HG02943 (cell line): Measurements from ENCODE around the gene PTPRD.

ENCODE experiments used
- ATAC-seq: cut with Tn5 transposase; IDR thresholded peaks from one replicate; pipeline ENCODE4 v1.9.1; 2021; ENCODE audit warnings: mild to moderate bottlenecking, low read depth, moderate library complexity; ENCODE audit not compliant: unreplicated experiment

The PTPRD gene

DNA sequence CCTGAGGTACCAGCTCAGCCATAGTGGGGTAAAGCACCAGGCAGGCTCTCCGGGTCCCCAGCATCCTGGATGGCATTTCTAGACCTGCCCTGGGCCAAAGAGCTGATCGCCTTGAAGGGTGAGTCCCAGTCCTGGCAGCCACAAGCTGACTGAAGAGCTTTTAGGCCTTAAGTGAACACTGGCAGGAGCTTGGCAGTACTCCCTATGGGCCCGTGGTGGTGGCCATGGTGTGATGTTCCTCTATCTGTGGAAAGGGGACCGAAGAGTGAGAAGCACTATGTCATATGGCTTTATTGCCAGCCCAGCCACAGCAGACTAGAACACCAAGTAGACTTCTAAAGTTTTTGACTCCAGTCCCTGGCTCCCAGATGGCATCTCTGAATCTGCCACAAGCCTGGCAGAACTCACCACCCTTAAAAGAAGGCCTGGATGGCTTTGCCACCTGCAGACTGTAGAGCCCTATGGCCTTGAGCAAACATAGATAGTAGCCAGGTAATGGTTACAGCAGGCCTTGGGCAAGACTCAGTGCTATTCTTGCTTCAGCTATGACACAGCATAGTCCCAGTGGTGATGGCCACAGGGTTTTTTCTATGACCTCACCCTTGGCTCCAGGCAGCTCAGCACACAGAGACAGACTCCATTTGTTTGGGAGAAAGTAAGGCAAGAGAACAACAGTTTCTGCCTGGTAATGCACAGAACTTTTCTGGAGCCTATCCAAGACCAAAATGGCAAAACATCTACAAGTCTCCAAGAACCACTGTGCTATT is 2011.7 kb downstream of the PTPRD start:
- no peak for ATAC-seq

- ATAC-seq = no peak
Observed at GRCh38 chr9:8599937-8600336, 2012.9 kb downstream of the PTPRD start.

GRCh38 chr9:8589476-8589875 is 2023.3 kb downstream of the PTPRD start:
- no peak for ATAC-seq

GRCh38 chr9:8585036-8585435 is 2027.8 kb downstream of the PTPRD start:
- ATAC-seq = no peak

DNA sequence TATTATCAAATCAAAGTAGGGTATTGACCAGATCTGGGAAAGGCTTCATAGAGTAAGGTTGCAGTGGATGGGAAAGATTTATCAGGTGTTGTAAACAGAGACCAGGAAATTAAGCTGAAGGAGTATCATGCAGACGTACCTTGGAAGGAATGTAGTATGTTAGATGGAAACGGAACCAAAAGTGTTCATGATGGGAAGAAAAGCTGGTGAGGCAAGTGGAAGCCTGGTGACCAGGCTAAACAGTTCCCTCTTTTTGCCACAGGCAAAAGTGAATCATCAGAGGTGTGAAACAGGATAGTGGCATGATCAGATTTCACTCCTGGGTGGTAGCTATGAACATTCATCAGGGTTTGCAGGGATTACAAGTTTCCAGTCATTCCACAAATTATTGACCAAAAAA is 2033.1 kb downstream of the PTPRD start:
- ATAC-seq = no peak

- no peak for ATAC-seq
Observed at GRCh38 chr9:8576741-8577140, 2036.1 kb downstream of the PTPRD start.

- ATAC-seq = no peak
Observed at GRCh38 chr9:8574846-8575245, 2038.0 kb downstream of the PTPRD start.

DNA sequence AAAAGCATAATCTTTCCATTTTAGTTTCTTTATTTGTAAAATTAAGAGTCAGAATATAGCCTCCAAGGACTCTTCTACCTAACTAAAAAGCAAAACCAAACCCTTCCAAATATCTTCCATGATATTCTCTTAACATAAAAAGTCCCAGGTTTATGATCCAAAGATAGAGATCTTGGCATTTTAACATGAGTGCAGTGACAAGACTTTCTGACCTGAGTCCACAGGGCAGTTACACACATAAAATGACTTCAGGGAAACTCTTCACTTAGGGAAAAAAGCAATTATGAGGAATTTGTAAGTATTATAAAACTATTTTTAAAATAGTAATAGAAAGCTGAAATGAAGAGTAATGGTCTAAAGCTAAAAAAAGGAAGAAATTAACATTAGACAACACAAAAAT is 2040.6 kb downstream of the PTPRD start:
- no peak for ATAC-seq

GRCh38 chr9:8571643-8572042 is 2041.2 kb downstream of the PTPRD start:
- ATAC-seq = no peak

DNA sequence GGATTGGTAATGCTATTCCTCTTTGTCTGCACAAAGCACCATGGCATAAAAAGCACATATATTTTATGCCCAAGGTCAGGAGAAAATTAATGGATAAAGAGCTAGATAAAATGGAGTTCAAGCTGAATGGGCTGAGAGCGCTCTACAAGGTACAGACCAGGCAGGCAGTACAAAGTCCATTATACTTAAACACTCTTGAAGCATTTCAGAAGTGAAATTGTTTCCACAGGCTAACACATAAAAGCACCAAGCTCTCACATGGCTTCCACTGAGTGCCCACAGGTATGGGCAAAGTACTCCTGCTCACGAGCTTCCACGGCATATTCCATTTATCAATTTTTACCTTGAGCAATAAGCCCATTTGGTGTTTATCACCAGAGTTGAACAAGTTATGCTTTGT is 2042.0 kb downstream of the PTPRD start:
- ATAC-seq = no peak

DNA sequence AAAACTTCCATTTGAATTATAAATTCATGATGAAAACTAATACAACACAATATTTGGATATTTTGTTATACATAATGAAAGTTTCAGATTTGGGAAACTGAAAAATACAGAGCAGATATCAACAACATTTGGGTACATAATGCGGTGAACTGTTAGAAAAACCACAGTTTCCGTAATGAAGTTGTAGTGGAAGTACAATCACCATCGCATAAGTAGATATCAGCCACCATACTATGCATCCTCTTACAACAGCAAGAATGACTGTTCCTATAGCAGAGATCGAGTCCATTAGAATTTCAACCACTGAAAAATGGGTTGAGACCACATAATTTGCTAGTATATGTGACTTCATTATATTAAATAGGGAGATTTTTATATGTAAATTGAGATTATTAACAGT is 2043.0 kb downstream of the PTPRD start:
- ATAC-seq = no peak

- ATAC-seq = no peak
Observed at GRCh38 chr9:8567963-8568579, 2044.7 kb downstream of the PTPRD start.

DNA sequence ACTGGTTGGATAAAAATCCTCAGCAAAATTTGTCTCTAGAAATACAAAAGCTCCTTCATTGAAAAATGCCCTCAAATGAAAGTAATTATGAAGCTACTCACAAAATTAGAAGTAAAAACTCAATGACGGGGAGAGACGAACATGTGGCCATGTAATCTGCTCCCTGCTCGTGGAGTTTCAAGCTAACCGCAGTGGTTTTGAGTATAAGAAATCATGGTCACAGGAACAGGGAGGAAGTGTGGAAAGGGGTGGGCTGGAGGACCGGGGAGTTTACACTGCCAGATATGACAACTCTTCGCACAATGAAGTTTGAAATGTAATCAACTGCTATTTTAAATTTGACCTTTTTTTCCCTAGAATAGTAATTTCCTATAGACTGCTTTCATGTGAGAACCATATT is 2047.8 kb downstream of the PTPRD start:
- no peak for ATAC-seq

DNA sequence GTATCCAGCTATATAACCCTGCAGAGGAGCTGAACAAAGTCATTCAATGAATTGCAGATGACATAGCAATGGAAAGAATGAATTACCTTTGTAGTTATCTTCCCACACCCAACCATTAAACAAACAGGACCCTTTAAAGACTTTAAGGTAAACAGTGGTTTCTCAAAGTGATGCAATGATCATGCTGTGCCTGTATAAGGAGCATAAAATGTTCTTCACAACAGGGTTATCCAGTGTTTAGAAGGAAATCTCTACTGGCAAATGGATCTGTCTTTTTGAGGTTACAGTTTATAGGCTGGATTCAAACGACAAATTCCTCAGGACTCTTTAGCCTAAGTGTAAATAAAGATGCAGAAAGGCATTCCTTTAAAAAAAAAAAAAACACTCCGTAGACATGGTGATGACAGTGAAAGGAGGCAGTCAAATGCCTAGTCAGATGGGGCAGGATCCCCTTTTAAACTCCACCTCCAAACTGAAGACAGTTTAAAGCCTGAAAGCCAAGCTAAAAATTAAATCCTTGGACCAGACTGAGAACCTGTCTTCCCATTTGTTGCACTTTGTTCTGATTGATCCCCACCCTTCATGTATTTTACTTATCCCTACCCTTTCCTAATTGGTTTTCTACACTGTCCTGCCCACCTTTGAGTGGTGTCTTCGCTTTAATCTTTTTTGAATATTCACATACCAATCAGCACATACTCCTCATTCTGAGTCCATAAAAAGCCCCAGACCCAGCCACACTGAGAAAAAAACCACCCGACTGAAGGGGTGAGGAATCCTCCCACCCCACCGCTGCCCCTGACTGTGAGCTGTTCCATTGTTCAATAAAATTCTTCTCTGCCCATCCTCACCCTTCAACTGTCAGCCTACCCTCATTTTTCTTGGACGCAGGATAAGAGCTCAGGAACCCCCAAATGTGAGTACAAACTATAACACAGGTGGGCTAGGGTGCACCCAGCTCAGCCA is 2052.0 kb downstream of the PTPRD start:
- no peak for ATAC-seq

DNA sequence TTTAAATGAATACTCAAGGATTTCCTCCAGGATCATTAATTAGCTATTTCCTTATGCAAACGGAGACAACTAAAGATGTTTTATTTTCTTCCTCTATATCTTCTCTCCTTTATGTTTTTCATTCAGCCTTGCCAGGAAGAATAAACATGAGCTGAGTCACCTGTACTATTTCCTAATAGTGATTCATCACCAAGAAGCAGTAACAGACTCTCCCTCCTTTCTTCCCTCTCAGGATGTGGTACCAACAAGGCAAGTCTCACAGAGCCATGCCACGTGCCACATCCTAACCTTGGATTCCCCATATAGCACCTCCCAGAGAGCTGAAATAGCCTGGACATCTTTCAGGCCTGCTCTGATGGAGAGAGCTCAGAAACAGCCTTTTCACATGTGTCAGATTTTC is 2054.6 kb downstream of the PTPRD start:
- ATAC-seq = no peak

DNA sequence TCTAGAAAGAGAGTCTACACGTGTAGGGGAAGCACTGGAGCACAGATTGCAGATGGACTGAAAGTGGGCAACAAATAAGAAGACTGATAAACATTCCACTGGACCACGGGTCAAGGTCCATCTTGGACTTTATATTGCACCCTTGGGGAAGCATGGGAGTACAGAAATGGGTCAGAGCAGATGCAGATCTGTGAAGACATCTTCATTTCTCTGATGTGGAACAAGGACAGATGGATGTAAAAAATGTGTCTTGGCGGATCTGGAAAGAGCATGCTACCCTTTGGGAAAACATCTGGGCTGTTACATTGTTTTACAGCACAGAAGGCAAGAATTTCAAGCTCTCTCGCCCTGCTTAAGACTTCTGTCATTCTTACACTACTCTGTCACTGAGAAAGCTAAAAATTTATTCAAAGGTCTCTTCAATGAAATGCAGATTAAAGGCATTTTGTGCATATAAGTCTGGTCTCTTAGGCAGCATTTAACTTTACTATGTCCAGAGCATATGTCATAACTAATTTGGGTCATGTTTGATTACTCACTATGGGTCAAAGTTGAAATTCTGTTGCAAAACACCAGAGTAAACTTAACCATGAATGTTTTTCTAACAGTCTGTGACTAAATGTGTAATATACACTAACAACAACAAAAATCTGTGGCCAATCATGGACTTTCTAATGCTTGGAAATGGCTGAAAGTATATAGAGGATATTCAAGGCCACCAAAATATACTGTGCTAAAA is 2056.9 kb downstream of the PTPRD start:
- no peak for ATAC-seq

DNA sequence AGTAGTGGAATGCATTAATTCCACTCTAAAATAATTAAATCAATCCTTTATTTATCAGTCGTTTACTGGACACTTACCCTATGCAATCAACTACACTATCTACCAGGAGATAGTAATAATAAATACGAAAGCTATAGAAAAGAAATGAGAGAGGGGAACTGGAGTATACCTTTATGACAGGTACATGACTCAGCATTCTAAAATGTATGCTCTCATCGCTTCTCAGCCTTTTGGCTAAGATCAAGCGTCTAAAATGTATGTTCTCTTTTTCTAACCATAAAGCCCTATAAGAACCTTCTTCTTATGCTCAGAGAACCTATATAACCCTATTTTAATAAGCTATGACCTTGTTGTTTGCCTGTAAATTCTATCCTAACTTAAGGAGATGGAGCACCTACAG is 2059.4 kb downstream of the PTPRD start:
- ATAC-seq = no peak

DNA sequence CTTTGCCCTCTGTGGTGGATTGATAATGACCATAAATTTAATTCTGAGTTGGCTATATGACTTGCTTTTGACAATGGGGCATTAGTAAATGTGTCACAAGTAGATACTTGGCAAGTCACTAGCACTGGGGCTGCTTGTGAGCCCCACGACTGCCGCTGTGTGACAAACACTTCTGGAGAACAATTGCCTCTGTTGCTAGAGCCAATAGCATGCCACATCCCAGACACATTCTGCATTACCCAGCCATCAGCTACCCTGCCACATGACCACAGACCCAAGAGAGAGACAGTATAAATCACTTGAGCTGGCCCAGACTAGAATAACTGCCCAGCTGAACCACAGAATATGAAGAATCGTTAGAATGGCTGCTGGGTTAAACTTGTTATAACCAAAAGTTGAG is 2060.1 kb downstream of the PTPRD start:
- no peak for ATAC-seq

DNA sequence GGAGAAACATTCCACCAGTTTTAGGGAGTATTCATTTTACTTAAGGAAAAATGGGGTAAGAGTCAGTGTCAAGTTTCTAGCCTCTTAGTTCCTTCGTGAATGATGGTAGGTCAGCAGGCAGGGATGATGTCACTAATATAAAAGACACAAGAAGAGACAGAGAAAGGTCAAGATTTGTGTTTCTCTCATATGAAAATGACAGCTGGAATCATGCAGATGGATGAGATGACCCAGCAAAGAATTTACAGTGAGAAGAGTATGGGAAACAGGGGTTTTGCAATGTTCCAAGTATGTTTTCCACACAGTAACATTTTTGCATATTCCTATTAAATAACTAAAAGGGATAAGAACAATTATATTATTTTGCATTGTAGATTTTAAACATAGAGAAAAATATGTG is 2063.6 kb downstream of the PTPRD start:
- no peak for ATAC-seq

DNA sequence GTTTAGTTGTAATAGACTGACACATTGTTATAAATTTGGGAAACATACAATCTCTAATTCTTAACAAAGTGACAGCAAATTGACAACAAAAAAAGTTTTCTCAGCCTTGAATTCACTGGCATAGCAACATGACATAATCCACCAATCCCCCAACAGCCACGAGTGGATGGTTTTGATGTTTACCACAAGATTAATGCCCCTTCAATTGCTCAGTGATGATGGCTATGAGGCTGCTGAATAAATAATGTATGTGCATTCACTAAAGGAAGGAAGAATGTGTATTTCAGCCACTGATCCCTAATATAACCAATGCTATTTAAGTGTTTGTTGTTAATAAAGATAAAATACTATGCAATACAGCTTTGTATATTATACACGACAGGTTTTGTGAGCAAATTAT is 2069.6 kb downstream of the PTPRD start:
- ATAC-seq = no peak

- no peak for ATAC-seq
Observed at GRCh38 chr9:8542537-8542936, 2070.3 kb downstream of the PTPRD start.
